ENCODE data around the gene C11orf58.

The C11orf58 gene

GRCh38 chr11:16738193-16738946 is at the start of gene C11orf58:
TSS of gene C11orf58 (plus strand) at chr11:16738647. CDS start at chr11:16738779, 132 bp downstream.
- DNase-seq = peak; percentile 96 to 98

GRCh38 chr11:16690086-16690485 is 48.4 kb upstream of the C11orf58 start:
- DNase-seq = no peak

GRCh38 chr11:16703795-16704194 is 34.7 kb upstream of the C11orf58 start:
- DNase-seq = no peak

GRCh38 chr11:16713594-16713993 is 24.9 kb upstream of the C11orf58 start:
- no peak for DNase-seq

- DNase-seq = no peak
Measured at GRCh38 chr11:16722581-16723344, 15.7 kb upstream of the C11orf58 start.

- no peak for DNase-seq
Measured at GRCh38 chr11:16727806-16728205, 10.6 kb upstream of the C11orf58 start.

- no peak for DNase-seq
Measured at GRCh38 chr11:16737818-16738192, 642 bp upstream of the C11orf58 start.

- DNase-seq = no peak
Measured at GRCh38 chr11:16738947-16739815, 734 bp downstream of the C11orf58 start.

GRCh38 chr11:16741473-16741872 is 3.0 kb downstream of the C11orf58 start:
- DNase-seq = no peak

- DNase-seq = no peak
Measured at GRCh38 chr11:16743478-16743877, 5.0 kb downstream of the C11orf58 start.

- DNase-seq = no peak
Measured at GRCh38 chr11:16744128-16744725, 5.8 kb downstream of the C11orf58 start.

GRCh38 chr11:16745950-16746605 is 7.6 kb downstream of the C11orf58 start:
- DNase-seq = no peak

- DNase-seq = no peak
Measured at GRCh38 chr11:16749092-16749491, 10.6 kb downstream of the C11orf58 start.

- DNase-seq = no peak
Measured at GRCh38 chr11:16749666-16750065, 11.2 kb downstream of the C11orf58 start.

GRCh38 chr11:16750417-16750816 is 12.0 kb downstream of the C11orf58 start:
- no peak for DNase-seq

- no peak for DNase-seq
Measured at GRCh38 chr11:16758382-16759024, 20.1 kb downstream of the C11orf58 start.

- no peak for DNase-seq
Measured at GRCh38 chr11:16759857-16760508, 21.5 kb downstream of the C11orf58 start.

GRCh38 chr11:16763746-16764145 is 25.3 kb downstream of the C11orf58 start:
- DNase-seq = no peak

GRCh38 chr11:16764888-16765287 is 26.4 kb downstream of the C11orf58 start:
- no peak for DNase-seq

- no peak for DNase-seq
Measured at GRCh38 chr11:16767137-16767536, 28.7 kb downstream of the C11orf58 start.

GRCh38 chr11:16767957-16768356 is 29.5 kb downstream of the C11orf58 start:
- DNase-seq = no peak

All from CD4-positive, alpha-beta T cell treated with Interleukin-1 beta for 1 hour (primary cell).